HG03159 (cell line): Measurements from ENCODE around the gene FBXL3.
A peak's percentile ranks its signal among the peaks of the same experiment; 100 is the strongest.
"Not testable (repeated sequence)": the region's sequence is repeated elsewhere in the genome, so short reads cannot be mapped to it uniquely, and the experiment has no call there.

Source experiments
- ATAC-seq: cut with Tn5 transposase; IDR thresholded peaks from one replicate; pipeline ENCODE4 v1.9.1; 2021; ENCODE audit warnings: mild to moderate bottlenecking, moderate library complexity; ENCODE audit not compliant: unreplicated experiment

The FBXL3 gene

GRCh38 chr13:77028202-77028601 is 1.2 kb upstream of the FBXL3 start:
- ATAC-seq = no peak

GRCh38 chr13:77026255-77026860 is 601 bp downstream of the FBXL3 start:
- peak; percentile 51 for ATAC-seq

- ATAC-seq = no peak
Observed at GRCh38 chr13:77022341-77022740, 4.6 kb downstream of the FBXL3 start.

GRCh38 chr13:77019756-77020155 is 7.2 kb downstream of the FBXL3 start:
- no peak for ATAC-seq

GRCh38 chr13:77016888-77017623 is 9.9 kb downstream of the FBXL3 start:
- no peak for ATAC-seq

GRCh38 chr13:77016251-77016812 is 10.6 kb downstream of the FBXL3 start:
- no peak for ATAC-seq

- no peak for ATAC-seq
Observed at GRCh38 chr13:77014906-77015685, 11.9 kb downstream of the FBXL3 start.

GRCh38 chr13:77013853-77014542 is 13.0 kb downstream of the FBXL3 start:
- no peak for ATAC-seq

GRCh38 chr13:77009719-77010118 is 17.2 kb downstream of the FBXL3 start:
- ATAC-seq = not testable (repeated sequence)

GRCh38 chr13:77009011-77009410 is 17.9 kb downstream of the FBXL3 start:
- ATAC-seq = no peak

GRCh38 chr13:77008337-77008736 is 18.6 kb downstream of the FBXL3 start:
- not testable (repeated sequence) for ATAC-seq

GRCh38 chr13:77002590-77003190 is 24.3 kb downstream of the FBXL3 start:
- ATAC-seq = no peak

GRCh38 chr13:77001963-77002587 is 24.9 kb downstream of the FBXL3 start:
- no peak for ATAC-seq

GRCh38 chr13:77001540-77001939 is 25.4 kb downstream of the FBXL3 start:
- ATAC-seq = no peak

- no peak for ATAC-seq
Observed at GRCh38 chr13:77000475-77000874, 26.5 kb downstream of the FBXL3 start.

GRCh38 chr13:76994281-76994680 is 32.7 kb downstream of the FBXL3 start:
- no peak for ATAC-seq

- ATAC-seq = no peak
Observed at GRCh38 chr13:76993473-76993872, 33.5 kb downstream of the FBXL3 start.

GRCh38 chr13:76993021-76993420 is 33.9 kb downstream of the FBXL3 start:
- ATAC-seq = no peak

GRCh38 chr13:76992548-76993001 is 34.4 kb downstream of the FBXL3 start:
- ATAC-seq = no peak
